ENCODE measurements around the gene ABCC5.
"Not testable (repeated sequence)": the region's sequence is repeated elsewhere in the genome, so short reads cannot be mapped to it uniquely, and the experiment has no call there.

ABCC5 gene

DNA sequence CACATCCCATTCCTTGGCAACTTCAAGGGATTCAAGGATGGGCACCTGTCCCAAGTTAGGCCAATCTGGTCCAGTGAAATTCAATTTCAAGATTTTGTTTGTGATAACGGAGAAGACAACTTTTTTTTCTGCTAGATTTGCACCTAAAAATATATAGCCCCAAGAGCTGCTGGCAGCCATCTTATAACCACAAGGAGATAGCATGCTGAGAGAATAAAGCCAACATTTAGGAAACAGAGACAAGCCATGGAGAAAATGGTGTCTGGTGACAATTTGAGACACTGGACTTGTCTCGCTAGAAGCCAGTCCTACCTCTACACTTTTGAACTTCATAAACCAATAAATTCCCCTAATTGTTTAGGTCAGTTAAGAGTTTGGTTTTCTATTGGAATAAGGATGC is 138.4 kb downstream of the ABCC5 start:
- in situ Hi-C loops (cut with MboI; ENCODE audit: low pct_unique_long_range_greater_than_20kb, low sequenced_read_pairs, unreplicated experiment), result loop anchor here (25.0 kb wide), 1 partner anchor 358 kb away; the partner anchor contains the start of genes ALG3, EEF1AKMT4 and VWA5B2
- TF ChIP-seq, protein P1, sequence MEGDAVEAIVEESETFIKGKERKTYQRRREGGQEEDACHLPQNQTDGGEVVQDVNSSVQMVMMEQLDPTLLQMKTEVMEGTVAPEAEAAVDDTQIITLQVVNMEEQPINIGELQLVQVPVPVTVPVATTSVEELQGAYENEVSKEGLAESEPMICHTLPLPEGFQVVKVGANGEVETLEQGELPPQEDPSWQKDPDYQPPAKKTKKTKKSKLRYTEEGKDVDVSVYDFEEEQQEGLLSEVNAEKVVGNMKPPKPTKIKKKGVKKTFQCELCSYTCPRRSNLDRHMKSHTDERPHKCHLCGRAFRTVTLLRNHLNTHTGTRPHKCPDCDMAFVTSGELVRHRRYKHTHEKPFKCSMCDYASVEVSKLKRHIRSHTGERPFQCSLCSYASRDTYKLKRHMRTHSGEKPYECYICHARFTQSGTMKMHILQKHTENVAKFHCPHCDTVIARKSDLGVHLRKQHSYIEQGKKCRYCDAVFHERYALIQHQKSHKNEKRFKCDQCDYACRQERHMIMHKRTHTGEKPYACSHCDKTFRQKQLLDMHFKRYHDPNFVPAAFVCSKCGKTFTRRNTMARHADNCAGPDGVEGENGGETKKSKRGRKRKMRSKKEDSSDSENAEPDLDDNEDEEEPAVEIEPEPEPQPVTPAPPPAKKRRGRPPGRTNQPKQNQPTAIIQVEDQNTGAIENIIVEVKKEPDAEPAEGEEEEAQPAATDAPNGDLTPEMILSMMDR (IDR thresholded peaks at IDR 0.05; ENCODE audit: extremely low read depth, insufficient read depth, missing control alignments), result no peak
- DNase-seq (ENCODE audit: low spot score), result no peak

- TF ChIP-seq, protein P1 (IDR thresholded peaks at IDR 0.05; ENCODE audit: extremely low read depth, insufficient read depth, missing control alignments), result no peak
- in situ Hi-C loops (cut with MboI; ENCODE audit: low pct_unique_long_range_greater_than_20kb, low sequenced_read_pairs, unreplicated experiment), result loop anchor here (25.0 kb wide), 1 partner anchor 359 kb away; the partner anchor contains the start of genes ALG3, EEF1AKMT4 and VWA5B2
- DNase-seq (ENCODE audit: low spot score), result no peak
These were observed 139.6 kb downstream of the ABCC5 start for GRCh38 chr3:183878071-183878470.

- not testable (repeated sequence) for DNase-seq (ENCODE audit: low spot score)
- in situ Hi-C loops (cut with MboI; ENCODE audit: low pct_unique_long_range_greater_than_20kb, low sequenced_read_pairs, unreplicated experiment), result loop anchor here (25.0 kb wide), 1 partner anchor 360 kb away; the partner anchor contains the start of genes ALG3, EEF1AKMT4 and VWA5B2
These were observed 140.5 kb downstream of the ABCC5 start for GRCh38 chr3:183877227-183877626.

- DNase-seq (ENCODE audit: low spot score), result no peak
- TF ChIP-seq, protein P1 (IDR thresholded peaks at IDR 0.05; ENCODE audit: extremely low read depth, insufficient read depth, missing control alignments), result no peak
- in situ Hi-C loops (cut with MboI; ENCODE audit: low pct_unique_long_range_greater_than_20kb, low sequenced_read_pairs, unreplicated experiment), result loop anchor here (25.0 kb wide), 1 partner anchor 362 kb away; the partner anchor contains the start of genes ALG3, EEF1AKMT4 and VWA5B2
These were observed 142.3 kb downstream of the ABCC5 start for GRCh38 chr3:183875411-183875810.

- no peak for DNase-seq (ENCODE audit: low spot score)
- in situ Hi-C loops (cut with MboI; ENCODE audit: low pct_unique_long_range_greater_than_20kb, low sequenced_read_pairs, unreplicated experiment), result no loop called here
These were observed 143.8 kb downstream of the ABCC5 start for GRCh38 chr3:183873914-183874313.

GRCh38 chr3:183871541-183871940 is 146.1 kb downstream of the ABCC5 start:
- TF ChIP-seq, protein P1 (IDR thresholded peaks at IDR 0.05; ENCODE audit: extremely low read depth, insufficient read depth, missing control alignments), result no peak
- no peak for DNase-seq (ENCODE audit: low spot score)
- in situ Hi-C loops (cut with MboI; ENCODE audit: low pct_unique_long_range_greater_than_20kb, low sequenced_read_pairs, unreplicated experiment), result no loop called here

More at GRCh38 chr3:183873914-183874313, 143.8 kb downstream of the ABCC5 start:
- TF ChIP-seq, protein P1 (IDR thresholded peaks at IDR 0.05; ENCODE audit: extremely low read depth, insufficient read depth, missing control alignments), result no peak

DNA sequence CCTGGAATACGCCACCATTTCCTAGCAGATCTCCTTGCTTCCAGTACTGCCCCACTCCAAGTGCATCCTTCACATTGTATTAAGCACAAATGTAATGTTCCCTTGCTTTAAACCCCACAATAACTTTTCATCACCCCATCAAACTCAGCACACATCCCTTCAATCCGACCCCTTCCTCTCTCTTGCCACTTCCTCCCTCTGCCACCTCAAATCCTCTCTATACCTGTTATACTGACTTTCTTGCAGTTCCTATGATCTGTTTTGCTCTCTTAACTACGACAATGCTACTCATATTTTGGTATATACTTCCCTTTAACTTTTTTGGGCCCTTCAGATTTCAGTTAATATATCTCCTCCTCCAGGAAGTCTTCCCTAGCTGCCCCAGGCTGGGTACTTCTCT is 147.1 kb downstream of the ABCC5 start:
- TF ChIP-seq, protein P1 (IDR thresholded peaks at IDR 0.05; ENCODE audit: extremely low read depth, insufficient read depth, missing control alignments), result no peak
- DNase-seq (ENCODE audit: low spot score), result no peak
- in situ Hi-C loops (cut with MboI; ENCODE audit: low pct_unique_long_range_greater_than_20kb, low sequenced_read_pairs, unreplicated experiment), result no loop called here
